Spleen (tissue), 7 donors: ENCODE data around the gene TCTN1.

Source experiments
- POLR2A ChIP-seq, 3 donors: fragments of 450-650 bp; IDR thresholded peaks; one replicate each; pipeline ENCODE4 v1.5.1; 2017; ENCODE audit warnings: antibody characterized with exemption in 3 of 3, mild to moderate bottlenecking in 1 of 3
- TF ChIP-seq, protein P1 (sequence below), 11 experiments: fragments of 200-600 bp in 7 of 11; fragments of 450-650 bp in 4 of 11; sonication (generic) in 4 of 11; IDR thresholded peaks in 8 of 11; conservative IDR thresholded peaks in 3 of 11; 1 replicate in 7 of 11; 2 replicates in 4 of 11; pipeline versions ENCODE4 v1.4.0 to v1.8.0; 2016 to 2021; ENCODE audit warnings: antibody characterized with exemption in 11 of 11, inconsistent platforms in 4 of 11, mild to moderate bottlenecking in 1 of 11
- donor health status: DM: no; HTN: no; CAD: no; lungs with moderate emphysema.
- donor health status: DM: no; HTN: no; CAD: no.
- donor health status: DM: no; HTN: no; CAD: no.

DNA sequence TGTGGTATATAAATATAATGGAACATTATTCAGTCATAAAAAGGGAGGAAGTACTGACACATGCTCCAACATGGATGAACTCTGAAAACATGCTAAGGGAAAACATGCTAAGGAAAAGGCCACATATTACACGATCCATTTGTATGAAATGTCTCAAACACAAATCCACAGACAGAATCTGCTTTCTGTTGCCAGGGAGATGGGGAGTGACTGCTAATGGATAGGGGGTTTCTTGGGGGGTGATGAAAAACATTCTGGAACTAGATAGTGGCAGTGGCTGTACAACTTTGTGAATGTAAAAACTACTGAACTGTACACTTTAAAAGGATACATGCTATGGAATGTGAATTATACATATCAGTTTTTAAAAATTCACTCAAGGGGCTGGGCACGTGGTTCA lies 37.4 kb upstream of the TCTN1 start:
- TF ChIP-seq, protein P1, sequence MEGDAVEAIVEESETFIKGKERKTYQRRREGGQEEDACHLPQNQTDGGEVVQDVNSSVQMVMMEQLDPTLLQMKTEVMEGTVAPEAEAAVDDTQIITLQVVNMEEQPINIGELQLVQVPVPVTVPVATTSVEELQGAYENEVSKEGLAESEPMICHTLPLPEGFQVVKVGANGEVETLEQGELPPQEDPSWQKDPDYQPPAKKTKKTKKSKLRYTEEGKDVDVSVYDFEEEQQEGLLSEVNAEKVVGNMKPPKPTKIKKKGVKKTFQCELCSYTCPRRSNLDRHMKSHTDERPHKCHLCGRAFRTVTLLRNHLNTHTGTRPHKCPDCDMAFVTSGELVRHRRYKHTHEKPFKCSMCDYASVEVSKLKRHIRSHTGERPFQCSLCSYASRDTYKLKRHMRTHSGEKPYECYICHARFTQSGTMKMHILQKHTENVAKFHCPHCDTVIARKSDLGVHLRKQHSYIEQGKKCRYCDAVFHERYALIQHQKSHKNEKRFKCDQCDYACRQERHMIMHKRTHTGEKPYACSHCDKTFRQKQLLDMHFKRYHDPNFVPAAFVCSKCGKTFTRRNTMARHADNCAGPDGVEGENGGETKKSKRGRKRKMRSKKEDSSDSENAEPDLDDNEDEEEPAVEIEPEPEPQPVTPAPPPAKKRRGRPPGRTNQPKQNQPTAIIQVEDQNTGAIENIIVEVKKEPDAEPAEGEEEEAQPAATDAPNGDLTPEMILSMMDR (IDR thresholded peaks at IDR 0.05 in 8 of 11, conservative IDR thresholded peaks at IDR 0.05 in 3 of 11), result no peak
- TF ChIP-seq POLR2A (IDR thresholded peaks at IDR 0.05), result no peak
